ENCODE results near the gene SHCBP1L. TPM values are rescaled to one million over a fixed set of nuclear protein-coding genes. Genes with fewer than 3 reads are reported as not detected.

The SHCBP1L gene
- total RNA-seq, 2 donors from 2014 or later = not detected

DNA sequence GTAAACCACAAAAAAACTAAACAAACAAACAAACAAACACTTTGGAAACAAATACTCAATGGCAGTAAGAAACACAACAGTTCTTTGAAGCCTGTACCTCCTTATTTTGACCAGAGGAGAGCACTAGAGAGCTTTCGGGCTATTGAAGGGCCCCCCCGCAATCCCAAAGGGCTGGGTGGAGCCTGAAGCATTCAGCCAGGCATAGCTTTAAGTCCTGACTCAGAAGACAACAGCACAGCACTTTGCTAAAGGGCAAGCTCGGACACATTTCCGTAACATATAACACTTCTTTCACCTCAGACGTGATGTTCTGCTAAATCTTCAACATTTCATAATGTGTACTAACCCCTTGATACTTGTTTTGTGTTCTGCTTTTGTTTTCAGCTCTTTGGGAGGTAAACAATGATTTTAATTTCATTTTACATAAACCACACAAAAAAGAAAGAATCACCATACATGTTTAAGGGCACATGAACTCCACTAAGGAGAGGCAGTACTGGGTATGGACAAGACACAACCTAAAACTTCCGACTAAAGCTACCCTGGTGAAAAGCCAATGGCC is 9.7 kb upstream of the SHCBP1L start:
- H3K4me3 ChIP-seq = peak overlapping the region in 1 of 2 donors; percentile 25
- H3K9me3 ChIP-seq = no peaks in the 10 kb centered on the region
- H3K27me3 ChIP-seq = no peaks in the 10 kb centered on the region
- H3K36me3 ChIP-seq = no peaks in the 10 kb centered on the region
- peak overlapping the region; percentile 58 to 65 for H3K27ac ChIP-seq
- DNase-seq (ENCODE audit: low spot score) = peak; percentile 87
- TF ChIP-seq CTCF (IDR thresholded peaks at IDR 0.05) = peak; percentile 87 to 91
- H3K4me1 ChIP-seq = no peaks in the 10 kb centered on the region

- Histone ChIP-seq H3K27me3 (no peaks in the 10 kb centered on the region), H3K4me1 (no peaks in the 10 kb centered on the region), H3K36me3 (no peaks in the 10 kb centered on the region), H3K27ac (no peak overlapping the region), H3K4me3 (no peak overlapping the region), H3K9me3 (no peaks in the 10 kb centered on the region)
- no peak for TF ChIP-seq CTCF (IDR thresholded peaks at IDR 0.05)
- no peak for DNase-seq (ENCODE audit: low spot score)
These were observed 7.1 kb upstream of the SHCBP1L start for GRCh38 chr1:182960046-182960445.

GRCh38 chr1:182957902-182958395 is 5.0 kb upstream of the SHCBP1L start:
- H3K4me1 ChIP-seq = peaks cover 0 to 2% of the 10 kb centered on the region in 2 donors
- H3K27ac ChIP-seq = no peak overlapping the region
- H3K9me3 ChIP-seq = no peaks in the 10 kb centered on the region
- no peak for DNase-seq (ENCODE audit: low spot score)
- H3K4me3 ChIP-seq = no peak overlapping the region
- no peak for TF ChIP-seq CTCF (IDR thresholded peaks at IDR 0.05)
- no peaks in the 10 kb centered on the region for H3K36me3 ChIP-seq
- H3K27me3 ChIP-seq = peaks cover 0 to 2% of the 10 kb centered on the region in 2 donors

DNA sequence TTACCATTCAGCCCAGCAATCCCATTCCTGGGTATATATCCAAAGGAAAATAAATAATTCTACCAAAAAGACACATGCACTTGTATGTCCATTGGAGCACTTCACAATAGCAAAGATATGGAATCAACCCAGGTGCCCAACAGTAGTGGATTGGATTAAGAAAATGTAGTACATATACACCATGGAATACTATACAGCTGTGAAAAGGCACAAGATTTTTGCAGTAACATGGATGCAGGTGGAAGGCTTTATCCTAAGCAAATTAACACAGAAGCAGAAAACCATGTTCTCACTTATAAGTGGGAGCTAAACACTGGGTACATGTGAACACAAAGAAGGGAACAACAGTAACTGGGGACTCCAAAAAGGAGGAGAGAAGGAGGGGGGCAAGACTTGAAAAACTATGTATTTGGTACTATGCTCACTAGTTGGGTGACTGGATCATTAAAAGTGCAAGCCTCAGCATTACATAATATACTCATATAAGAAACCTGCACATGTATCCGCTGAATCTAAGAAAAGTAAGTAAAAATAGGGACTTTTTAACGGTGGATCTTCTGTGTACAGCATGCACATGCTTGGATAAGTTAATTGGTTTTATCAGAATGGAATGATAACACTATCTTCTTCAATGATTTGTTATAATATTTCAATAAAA is 3.9 kb upstream of the SHCBP1L start:
- DNase-seq (ENCODE audit: low spot score) = no peak
- Histone ChIP-seq H3K27ac (no peak overlapping the region), H3K4me1 (peaks cover 0 to 8% of the 10 kb centered on the region in 2 donors), H3K36me3 (no peaks in the 10 kb centered on the region), H3K4me3 (no peak overlapping the region), H3K27me3 (peaks cover 0 to 9% of the 10 kb centered on the region in 2 donors), H3K9me3 (no peaks in the 10 kb centered on the region)
- TF ChIP-seq CTCF (IDR thresholded peaks at IDR 0.05) = no peak

DNA sequence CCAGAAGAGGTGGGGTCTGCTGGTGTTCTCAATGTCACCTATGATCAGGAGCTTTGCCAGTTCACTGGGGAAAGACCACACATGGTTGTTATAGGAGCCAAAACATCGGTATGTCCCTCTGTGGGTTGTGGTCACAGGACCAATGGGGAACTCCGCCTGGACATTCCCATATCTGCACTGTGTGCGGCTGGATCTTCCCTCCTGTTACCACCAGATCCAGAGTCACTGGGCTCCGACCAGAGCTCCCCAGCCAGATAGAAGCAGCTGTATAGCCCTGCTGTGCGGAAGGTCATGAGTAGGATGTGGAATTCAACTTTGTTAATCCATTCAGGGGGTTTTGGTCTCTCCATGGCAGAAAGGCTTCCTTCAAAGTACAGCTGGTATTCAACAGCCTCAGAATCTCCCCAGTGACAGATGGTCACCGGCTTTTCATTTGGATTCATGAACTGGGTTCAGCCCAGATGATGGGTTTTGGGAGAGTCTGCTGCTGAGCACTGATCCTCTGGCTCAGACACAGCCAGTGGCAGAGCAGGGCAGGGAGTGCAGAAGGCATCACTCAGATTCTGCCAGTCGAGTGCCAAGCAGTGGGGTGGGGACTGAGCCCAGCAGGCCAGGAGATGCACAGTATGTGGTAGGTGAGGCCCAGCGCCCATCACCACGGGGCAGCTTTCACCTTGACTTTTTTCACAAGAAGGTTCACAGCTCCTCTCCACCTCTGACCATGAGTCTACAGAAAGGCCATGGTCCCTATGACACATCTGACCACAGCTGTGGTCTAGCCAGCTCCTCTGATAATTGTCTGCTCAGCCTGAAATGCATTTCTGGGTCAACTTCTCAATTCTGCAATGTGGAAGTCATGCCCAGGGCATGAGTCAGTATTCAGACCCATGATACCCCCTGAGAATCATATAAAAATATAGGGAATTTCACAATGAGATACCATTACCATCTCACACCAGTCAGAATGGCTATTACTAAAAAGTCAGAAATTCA is 2.9 kb upstream of the SHCBP1L start:
- Histone ChIP-seq H3K27ac (no peak overlapping the region), H3K4me1 (peaks cover 0 to 8% of the 10 kb centered on the region in 2 donors), H3K27me3 (peaks cover 2 to 9% of the 10 kb centered on the region in 2 donors), H3K4me3 (no peak overlapping the region), H3K36me3 (no peaks in the 10 kb centered on the region), H3K9me3 (no peaks in the 10 kb centered on the region)
- peak; percentile 65 for DNase-seq (ENCODE audit: low spot score)
- no peak for TF ChIP-seq CTCF (IDR thresholded peaks at IDR 0.05)
